Gastrocnemius medialis (tissue), 4 donors: ENCODE results near the gene ARRDC2.

Experiments used
- CTCF ChIP-seq, 5 experiments: fragments of 450-650 bp in 3 of 5; fragments of 200-600 bp in 2 of 5; sonication (generic) in 2 of 5; IDR thresholded peaks in 4 of 5; conservative IDR thresholded peaks in 1 of 5; 1 replicate in 4 of 5; 2 replicates in 1 of 5; pipeline ENCODE4 v1.5.1; 2016 to 2019; ENCODE audit warnings: antibody characterized with exemption in 5 of 5, mild to moderate bottlenecking in 3 of 5, moderate library complexity in 3 of 5
- POLR2A ChIP-seq, 2 donors: fragments of 450-650 bp; IDR thresholded peaks; one replicate each; pipeline ENCODE4 v1.6.1; 2017; ENCODE audit warnings: antibody characterized with exemption in 2 of 2, mild to moderate bottlenecking in 2 of 2, moderate library complexity in 2 of 2

GRCh38 chr19:18017275-18018083 is 9.5 kb downstream of the ARRDC2 start:
- TF ChIP-seq CTCF (IDR thresholded peaks at IDR 0.05 in 4 of 5, conservative IDR thresholded peaks at IDR 0.05 in 1 of 5) (peak in 1 of 5 experiments; percentile 39), POLR2A (IDR thresholded peaks at IDR 0.05) (peak; percentile 54 to 72)
